ENCODE measurements around the gene IL1RL1. TPM values are rescaled to one million over a fixed set of nuclear protein-coding genes. Genes with fewer than 3 reads are reported as not detected.

IL1RL1 gene
- total RNA-seq: not detected

- DNase-seq (ENCODE audit: low spot score in 2 of 2) (no peak), FAIRE-seq (no peak)
Observed at GRCh38 chr2:102310964-102311640, at the start of gene IL1RL1. Gene IL1RL1, plus strand, starts transcription at chr2:102311563. Its CDS starts 26,702 bp downstream, at chr2:102338265.

- FAIRE-seq (no peak), DNase-seq (ENCODE audit: low spot score in 2 of 2) (no peak)
Observed at GRCh38 chr2:102262216-102263129, 48.9 kb upstream of the IL1RL1 start.

- DNase-seq (ENCODE audit: low spot score in 2 of 2) (no peak), FAIRE-seq (no peak)
Observed at GRCh38 chr2:102264952-102265351, 46.4 kb upstream of the IL1RL1 start.

- DNase-seq (ENCODE audit: low spot score in 2 of 2): no peak
- no peak for FAIRE-seq
Observed at GRCh38 chr2:102266204-102266603, 45.2 kb upstream of the IL1RL1 start.

- DNase-seq (ENCODE audit: low spot score in 2 of 2) (no peak), FAIRE-seq (no peak)
Observed at GRCh38 chr2:102267774-102268173, 43.6 kb upstream of the IL1RL1 start.

- DNase-seq (ENCODE audit: low spot score in 2 of 2) (no peak), FAIRE-seq (no peak)
Observed at GRCh38 chr2:102268510-102269199, 42.7 kb upstream of the IL1RL1 start.

GRCh38 chr2:102269200-102269524 is 42.2 kb upstream of the IL1RL1 start:
- DNase-seq (ENCODE audit: low spot score in 2 of 2): no peak
- no peak for FAIRE-seq

GRCh38 chr2:102271844-102272243 is 39.5 kb upstream of the IL1RL1 start:
- no peak for DNase-seq (ENCODE audit: low spot score in 2 of 2)
- FAIRE-seq: no peak

GRCh38 chr2:102273619-102274211 is 37.6 kb upstream of the IL1RL1 start:
- FAIRE-seq (no peak), DNase-seq (ENCODE audit: low spot score in 2 of 2) (no peak)

- DNase-seq (ENCODE audit: low spot score in 2 of 2) (no peak), FAIRE-seq (no peak)
Observed at GRCh38 chr2:102276549-102277201, 34.7 kb upstream of the IL1RL1 start.

GRCh38 chr2:102277202-102277700 is 34.1 kb upstream of the IL1RL1 start:
- FAIRE-seq (no peak), DNase-seq (ENCODE audit: low spot score in 2 of 2) (no peak)

GRCh38 chr2:102278720-102279390 is 32.5 kb upstream of the IL1RL1 start:
- DNase-seq (ENCODE audit: low spot score in 2 of 2) (no peak), FAIRE-seq (no peak)

- DNase-seq (ENCODE audit: low spot score in 2 of 2): no peak
- no peak for FAIRE-seq
Observed at GRCh38 chr2:102279391-102279735, 32.0 kb upstream of the IL1RL1 start.

GRCh38 chr2:102282678-102283091 is 28.7 kb upstream of the IL1RL1 start:
- FAIRE-seq: no peak
- DNase-seq (ENCODE audit: low spot score in 2 of 2): no peak

- FAIRE-seq (no peak), DNase-seq (ENCODE audit: low spot score in 2 of 2) (no peak)
Observed at GRCh38 chr2:102283996-102284395, 27.4 kb upstream of the IL1RL1 start.

- FAIRE-seq (no peak), DNase-seq (ENCODE audit: low spot score in 2 of 2) (no peak)
Observed at GRCh38 chr2:102284611-102285010, 26.8 kb upstream of the IL1RL1 start.

- no peak for FAIRE-seq
- no peak for DNase-seq (ENCODE audit: low spot score in 2 of 2)
Observed at GRCh38 chr2:102285368-102285767, 26.0 kb upstream of the IL1RL1 start.

- DNase-seq (ENCODE audit: low spot score in 2 of 2) (no peak), FAIRE-seq (no peak)
Observed at GRCh38 chr2:102286041-102286440, 25.3 kb upstream of the IL1RL1 start.

- DNase-seq (ENCODE audit: low spot score in 2 of 2): no peak
- no peak for FAIRE-seq
Observed at GRCh38 chr2:102289129-102289528, 22.2 kb upstream of the IL1RL1 start.

- FAIRE-seq: peak; percentile 26
- DNase-seq (ENCODE audit: low spot score in 2 of 2): no peak
Observed at GRCh38 chr2:102290594-102290993, 20.8 kb upstream of the IL1RL1 start.
